SU-DHL-6 (cell line): Measurements from ENCODE around the gene SPSB1.
A peak's percentile ranks its signal among the peaks of the same experiment; 100 is the strongest.

Source experiments
- H2AFZ ChIP-seq: fragments of 200-600 bp; sonication (generic); 2 replicates; pipeline ENCODE4 v1.6.1; 2014; ENCODE audit warnings: low read depth, mild to moderate bottlenecking, moderate library complexity, mixed read lengths, antibody characterized with exemption, low read length; ENCODE audit not compliant: severe bottlenecking
- H3F3A ChIP-seq: fragments of 200-600 bp; shearing (Covaris generic); 2 replicates; pipeline ENCODE4 v1.6.0; 2016; ENCODE audit warnings: antibody characterized with exemption, mild to moderate bottlenecking; ENCODE audit not compliant: insufficient read depth
- H3K27ac ChIP-seq: fragments of 200-600 bp; sonication (generic); 2 replicates; pipeline ENCODE4 v1.5.1; 2016; ENCODE audit warnings: low read depth, mild to moderate bottlenecking, low read length, moderate library complexity, mixed read lengths
- H3K27me3 ChIP-seq: fragments of 200-600 bp; sonication (generic), shearing (Covaris generic); 2 replicates; pipeline ENCODE4 v1.6.0; 2014; ENCODE audit warnings: mild to moderate bottlenecking, low read length
- H3K36me3 ChIP-seq: fragments of 200-600 bp; sonication (generic); 2 replicates; pipeline ENCODE4 v1.6.1; 2014; ENCODE audit warnings: mild to moderate bottlenecking, low read length, mixed read lengths
- H3K4me2 ChIP-seq: fragments of 300-600, 200-600 bp; shearing (Covaris generic), sonication (generic); 2 replicates; pipeline ENCODE4 v1.6.0; 2014; ENCODE audit warnings: low read length, low read depth, mild to moderate bottlenecking; ENCODE audit not compliant: poor library complexity, severe bottlenecking
- H3K4me3 ChIP-seq: fragments of 200-600 bp; sonication (generic); 2 replicates; pipeline ENCODE4 v1.5.1; 2014; ENCODE audit warnings: antibody characterized with exemption, low read length, mild to moderate bottlenecking, mixed read lengths; ENCODE audit not compliant: insufficient read depth, poor library complexity, severe bottlenecking
- H3K79me2 ChIP-seq: fragments of 200-600 bp; sonication (generic); 2 replicates; pipeline ENCODE4 v1.6.1; 2014; ENCODE audit warnings: mild to moderate bottlenecking, low read length, moderate library complexity; ENCODE audit not compliant: insufficient read depth
- H3K9ac ChIP-seq: fragments of 200-600 bp; sonication (generic); 2 replicates; pipeline ENCODE4 v1.7.0; 2014; ENCODE audit warnings: mild to moderate bottlenecking, low read length
- H3K9me2 ChIP-seq: fragments of 200-600 bp; sonication (generic); replicated peaks from 2 replicates; pipeline ENCODE4 v1.6.1; 2014; ENCODE audit warnings: low read length; ENCODE audit not compliant: insufficient read depth
- H3K9me3 ChIP-seq: fragments of 200-600 bp; sonication (generic); 2 replicates; pipeline ENCODE4 v1.6.1; 2014; ENCODE audit warnings: low read length, mixed read lengths; ENCODE audit not compliant: insufficient read depth
- H4K20me1 ChIP-seq: fragments of 200-600 bp; sonication (generic); 2 replicates; pipeline ENCODE4 v1.6.1; 2014; ENCODE audit warnings: low read depth, mild to moderate bottlenecking, antibody characterized with exemption, low read length, moderate library complexity, mixed read lengths
- CTCF ChIP-seq: fragments of 200-600 bp; sonication (generic); IDR thresholded peaks from one replicate; pipeline ENCODE4 v1.5.1; 2017; ENCODE audit warnings: antibody characterized with exemption, mild to moderate bottlenecking, low read length, moderate library complexity; ENCODE audit not compliant: insufficient read depth, poor library complexity, severe bottlenecking
- EZH2phosphoT487 ChIP-seq: fragments of 200-600 bp; sonication (generic), shearing (Covaris generic); conservative IDR thresholded peaks from 2 replicates; pipeline ENCODE4 v1.6.1; 2018; ENCODE audit warnings: mild to moderate bottlenecking, antibody characterized with exemption, low read length, moderate library complexity, mixed read lengths

The SPSB1 gene

DNA sequence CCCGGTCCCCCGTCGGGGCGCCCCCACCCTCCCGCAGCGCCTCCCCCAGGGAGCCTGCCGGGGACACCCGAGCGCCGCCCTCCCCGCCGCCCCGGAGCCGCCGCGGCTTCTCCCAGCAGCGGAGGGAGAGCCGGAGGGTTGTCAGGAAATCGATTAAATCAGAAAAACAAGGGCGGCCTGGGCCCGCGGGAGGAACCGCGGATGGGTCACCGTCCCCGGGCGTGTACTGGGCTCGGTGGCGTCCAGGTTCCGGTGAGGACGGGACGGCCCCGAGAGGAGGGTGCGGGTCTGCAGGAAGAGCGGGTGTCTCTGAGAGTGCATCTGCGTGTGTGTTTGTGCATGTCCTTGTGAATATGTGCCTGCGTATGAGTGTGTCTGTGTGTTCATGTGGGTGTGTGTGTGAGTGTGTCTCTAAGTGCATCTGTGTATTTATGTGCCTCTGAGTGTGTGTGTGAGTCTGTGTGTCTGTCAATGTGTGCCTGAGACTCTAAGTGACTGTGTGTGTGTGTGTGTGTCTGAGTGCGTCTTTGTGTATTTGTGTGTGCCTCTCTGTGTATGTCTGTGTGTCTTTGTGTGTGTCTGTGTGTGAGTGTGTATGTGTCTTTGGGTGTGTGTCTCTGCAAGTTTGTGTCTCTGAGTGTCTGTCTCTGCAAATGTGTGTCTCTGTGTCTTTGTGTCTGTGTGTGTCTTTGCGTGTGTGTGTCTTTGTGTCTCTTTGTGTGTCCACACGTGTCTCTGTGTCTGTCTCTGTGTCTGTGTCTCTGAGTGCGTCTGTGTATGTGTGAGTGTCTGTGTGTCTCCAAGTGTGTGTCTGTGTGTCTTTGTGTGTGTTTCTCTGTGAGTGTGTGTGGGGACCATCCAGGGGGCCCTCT is 1.1 kb downstream of the SPSB1 start:
- H2AFZ ChIP-seq = no peak overlapping the region
- H4K20me1 ChIP-seq = no peaks in the 10 kb centered on the region
- TF ChIP-seq CTCF = no peak
- 0 out of 2 replicates have a peak, but pooled peaks have one; percentile 69 for TF ChIP-seq EZH2phosphoT487
- H3K4me2 ChIP-seq = peak overlapping the region; percentile 51
- no peaks in the 10 kb centered on the region for H3K36me3 ChIP-seq
- H3K27ac ChIP-seq = no peak overlapping the region
- no peaks in the 10 kb centered on the region for H3F3A ChIP-seq
- no peaks in the 10 kb centered on the region for H3K27me3 ChIP-seq
- H3K4me3 ChIP-seq = peak overlapping the region; percentile 38
- peaks cover 4% of the 10 kb centered on the region; the same call in 1 of the 2 replicates for H3K9me3 ChIP-seq
- no peaks in the 10 kb centered on the region for H3K79me2 ChIP-seq
- H3K9ac ChIP-seq = peak overlapping the region; percentile 16; the same call in 1 of the 2 replicates
- H3K9me2 ChIP-seq = no peaks in the 10 kb centered on the region

GRCh38 chr1:9294405-9294773 is 1.7 kb downstream of the SPSB1 start:
- Histone ChIP-seq H3K79me2 (no peaks in the 10 kb centered on the region), H3F3A (no peaks in the 10 kb centered on the region), H3K9me2 (no peaks in the 10 kb centered on the region), H3K36me3 (no peaks in the 10 kb centered on the region), H3K4me2 (no peak overlapping the region), H4K20me1 (no peaks in the 10 kb centered on the region), H2AFZ (no peak overlapping the region), H3K27me3 (no peaks in the 10 kb centered on the region), H3K9ac (no peak overlapping the region), H3K27ac (no peak overlapping the region), H3K9me3 (no peaks in the 10 kb centered on the region), H3K4me3 (no peak overlapping the region)
- TF ChIP-seq EZH2phosphoT487 = no peak

GRCh38 chr1:9294910-9295636 is 2.4 kb downstream of the SPSB1 start:
- TF ChIP-seq CTCF = no peak
- TF ChIP-seq EZH2phosphoT487 = no peak
- no peaks in the 10 kb centered on the region for H3K36me3 ChIP-seq
- H3F3A ChIP-seq = no peaks in the 10 kb centered on the region
- no peak overlapping the region for H3K4me3 ChIP-seq
- H3K27me3 ChIP-seq = no peaks in the 10 kb centered on the region
- H4K20me1 ChIP-seq = no peaks in the 10 kb centered on the region
- H3K9me2 ChIP-seq = no peaks in the 10 kb centered on the region
- no peak overlapping the region for H3K4me2 ChIP-seq
- no peaks in the 10 kb centered on the region for H3K79me2 ChIP-seq
- no peak overlapping the region for H3K9ac ChIP-seq
- no peak overlapping the region for H3K27ac ChIP-seq
- H2AFZ ChIP-seq = no peak overlapping the region
- H3K9me3 ChIP-seq = no peaks in the 10 kb centered on the region
